Endodermal cell (in vitro differentiated cells): ENCODE measurements around the gene PPM1L. TPM values are rescaled to one million over a fixed set of nuclear protein-coding genes. Genes with fewer than 3 reads are reported as not detected.

Source experiments
- DNase-seq: peaks from one replicate; pipeline ENCODE4 v3.0.0-alpha.2; 2017
- H3K27ac ChIP-seq: 2 replicates; pipeline ENCODE4 v1.5.1; 2013; ENCODE audit warnings: mild to moderate bottlenecking, low read depth, low read length, moderate library complexity
- H3K27me3 ChIP-seq: 2 replicates; pipeline ENCODE4 v1.6.1; 2013; ENCODE audit warnings: mild to moderate bottlenecking, low read length, moderate library complexity; ENCODE audit not compliant: insufficient read depth, control insufficient read depth, poor library complexity, severe bottlenecking
- H3K36me3 ChIP-seq: 2 replicates; pipeline ENCODE4 v1.7.0; 2013; ENCODE audit warnings: mild to moderate bottlenecking, low read length, moderate library complexity; ENCODE audit not compliant: control insufficient read depth, insufficient read depth
- H3K4me1 ChIP-seq: one replicate; pipeline ENCODE4 v1.7.0; 2013; ENCODE audit warnings: low read length; ENCODE audit not compliant: control insufficient read depth, insufficient read depth
- H3K4me3 ChIP-seq: 2 replicates; pipeline ENCODE4 v1.5.1; 2013; ENCODE audit warnings: mild to moderate bottlenecking, low read length, moderate library complexity
- H3K9ac ChIP-seq: 2 replicates; pipeline ENCODE4 v1.6.1; 2013; ENCODE audit warnings: mild to moderate bottlenecking, low read length, moderate library complexity; ENCODE audit not compliant: poor library complexity, severe bottlenecking; ENCODE audit errors: extremely low read depth
- H3K9me3 ChIP-seq: 2 replicates; pipeline ENCODE4 v1.6.1; 2013; ENCODE audit warnings: mild to moderate bottlenecking, low read length, moderate library complexity; ENCODE audit not compliant: control insufficient read depth
- H3K27ac Mint-ChIP-seq: 2 replicates; pipeline ENCODE4 v1.8.0; 2020; ENCODE audit warnings: mixed read lengths
- H3K27me3 Mint-ChIP-seq: 2 replicates; pipeline ENCODE4 v1.8.0; 2021; ENCODE audit warnings: mild to moderate bottlenecking, mixed read lengths; ENCODE audit not compliant: insufficient read depth
- H3K36me3 Mint-ChIP-seq: 2 replicates; pipeline ENCODE4 v1.8.0; 2020; ENCODE audit warnings: low read depth, mixed read lengths
- H3K4me1 Mint-ChIP-seq: 2 replicates; pipeline ENCODE4 v1.8.0; 2020; ENCODE audit warnings: mixed read lengths
- H3K4me3 Mint-ChIP-seq: 2 replicates; pipeline ENCODE4 v1.8.0; 2020; ENCODE audit warnings: mild to moderate bottlenecking, moderate library complexity, mixed read lengths
- H3K9me3 Mint-ChIP-seq: 2 replicates; pipeline ENCODE4 v1.8.0; 2020; ENCODE audit warnings: mild to moderate bottlenecking, mixed read lengths
- WGBS, 2 experiments: methylation state at CpG; one replicate each; pipeline versions ENCODE4 v1.1.5 to v1.1.7; 2013; ENCODE audit warnings: missing lambda C conversion rate in 2 of 2, mixed read lengths in 1 of 2; ENCODE audit not compliant: insufficient coverage in 1 of 2, insufficient read length in 1 of 2; 5-methylcytosine and 5-hydroxymethylcytosine counted together
- total RNA-seq, 2 donors: library from RNA; stranded (reverse); fragmentation: NEBNext Ultra II Directional in 1 of 2; extraction: Animal tissue kit (Norgen Biotek cat#: 25700) in 1 of 2; gene quantifications; 2 replicates in 1 of 2; 3 replicates in 1 of 2; pipeline ENCODE4 v1.2.1, GENCODE V29; 2021
- TF ChIP-seq, protein P1 (sequence below): fragments of 200-600 bp; sonication (generic); conservative IDR thresholded peaks from 2 replicates; pipeline ENCODE4 v1.5.0; 2021; ENCODE audit warnings: antibody characterized with exemption, mild to moderate bottlenecking

The PPM1L gene
- total RNA-seq, 2 donors from 2014 or later: 1.6 to 3.3 TPM

- H3K27ac Mint-ChIP-seq: no peak overlapping the region
- H3K9me3 ChIP-seq: no peaks in the 10 kb centered on the region
- no peaks in the 10 kb centered on the region for H3K36me3 Mint-ChIP-seq
- no peaks in the 10 kb centered on the region for H3K36me3 ChIP-seq
- TF ChIP-seq, protein P1, sequence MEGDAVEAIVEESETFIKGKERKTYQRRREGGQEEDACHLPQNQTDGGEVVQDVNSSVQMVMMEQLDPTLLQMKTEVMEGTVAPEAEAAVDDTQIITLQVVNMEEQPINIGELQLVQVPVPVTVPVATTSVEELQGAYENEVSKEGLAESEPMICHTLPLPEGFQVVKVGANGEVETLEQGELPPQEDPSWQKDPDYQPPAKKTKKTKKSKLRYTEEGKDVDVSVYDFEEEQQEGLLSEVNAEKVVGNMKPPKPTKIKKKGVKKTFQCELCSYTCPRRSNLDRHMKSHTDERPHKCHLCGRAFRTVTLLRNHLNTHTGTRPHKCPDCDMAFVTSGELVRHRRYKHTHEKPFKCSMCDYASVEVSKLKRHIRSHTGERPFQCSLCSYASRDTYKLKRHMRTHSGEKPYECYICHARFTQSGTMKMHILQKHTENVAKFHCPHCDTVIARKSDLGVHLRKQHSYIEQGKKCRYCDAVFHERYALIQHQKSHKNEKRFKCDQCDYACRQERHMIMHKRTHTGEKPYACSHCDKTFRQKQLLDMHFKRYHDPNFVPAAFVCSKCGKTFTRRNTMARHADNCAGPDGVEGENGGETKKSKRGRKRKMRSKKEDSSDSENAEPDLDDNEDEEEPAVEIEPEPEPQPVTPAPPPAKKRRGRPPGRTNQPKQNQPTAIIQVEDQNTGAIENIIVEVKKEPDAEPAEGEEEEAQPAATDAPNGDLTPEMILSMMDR: no peak
- H3K4me3 ChIP-seq: no peak overlapping the region
- H3K4me3 Mint-ChIP-seq: no peak overlapping the region
- H3K27me3 ChIP-seq: peaks cover 31% of the 10 kb centered on the region
- peaks cover 5% of the 10 kb centered on the region for H3K27me3 Mint-ChIP-seq
- peaks cover 5% of the 10 kb centered on the region for H3K4me1 ChIP-seq
- H3K9ac ChIP-seq: no peak overlapping the region
- no peaks in the 10 kb centered on the region for H3K9me3 Mint-ChIP-seq
- no peak for DNase-seq
- no peak overlapping the region for H3K27ac ChIP-seq
- 26% methylated on average over 1 of the region's 1 CpG; no CpG with 5 or more reads in 1 of the 2 experiments for WGBS, 2 experiments
- H3K4me1 Mint-ChIP-seq: peaks cover 9% of the 10 kb centered on the region
Measured at GRCh38 chr3:160804762-160805161, 48.7 kb downstream of the PPM1L start.

DNA sequence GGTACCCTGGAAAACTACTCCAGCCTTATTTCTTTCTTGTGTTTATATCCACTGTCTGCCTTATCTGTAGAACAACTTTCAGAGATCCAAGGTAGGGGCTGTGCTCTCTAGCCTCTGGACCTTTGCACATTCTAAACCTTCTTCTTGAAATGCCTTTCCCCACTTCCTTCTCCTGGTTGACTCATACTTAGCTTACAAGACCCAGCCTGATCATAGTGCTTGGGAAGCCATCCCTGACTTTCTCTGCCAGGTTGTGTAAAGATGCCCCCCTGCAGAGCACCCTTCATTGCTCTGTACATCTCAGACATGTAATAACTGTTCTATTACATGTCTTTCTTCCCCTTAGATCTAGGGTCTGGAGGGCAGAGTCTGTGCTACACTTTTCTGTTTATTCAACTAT, 50.1 kb downstream of the PPM1L start:
- H3K36me3 ChIP-seq: no peaks in the 10 kb centered on the region
- no peak overlapping the region for H3K27ac ChIP-seq
- Mint-ChIP-seq H3K27me3 (peaks cover 5% of the 10 kb centered on the region), H3K36me3 (no peaks in the 10 kb centered on the region), H3K4me1 (peaks cover 9% of the 10 kb centered on the region), H3K4me3 (no peak overlapping the region), H3K27ac (no peak overlapping the region), H3K9me3 (no peaks in the 10 kb centered on the region)
- H3K9ac ChIP-seq: no peak overlapping the region
- peaks cover 5% of the 10 kb centered on the region for H3K4me1 ChIP-seq
- no peaks in the 10 kb centered on the region for H3K9me3 ChIP-seq
- TF ChIP-seq, protein P1: no peak
- DNase-seq: no peak
- H3K27me3 ChIP-seq: peaks cover 21% of the 10 kb centered on the region
- H3K4me3 ChIP-seq: no peak overlapping the region

DNA sequence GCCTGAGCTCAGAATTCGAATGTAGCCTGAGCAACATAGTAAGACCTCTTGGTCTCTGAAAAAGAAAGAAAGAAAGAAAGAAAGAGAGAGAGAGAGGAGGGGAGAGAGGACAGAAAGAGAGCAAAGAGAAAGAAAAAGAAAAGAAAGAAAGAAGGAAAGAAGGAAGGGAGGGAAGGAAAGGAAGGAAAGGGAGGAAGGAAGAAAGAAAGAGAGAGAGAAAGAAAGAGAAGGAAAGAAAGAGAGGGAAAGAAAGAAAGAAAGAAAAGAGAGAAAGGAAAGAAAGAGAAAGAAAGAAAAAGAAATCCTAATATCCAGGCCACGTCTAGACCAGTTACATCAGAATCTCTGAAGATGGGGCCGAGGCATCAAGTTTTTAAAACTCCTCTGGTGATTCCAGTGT, 50.7 kb downstream of the PPM1L start:
- 90 to 94% methylated on average over 2 to 3 of the region's 3 CpGs for WGBS, 2 experiments
- TF ChIP-seq, protein P1: no peak

More for the DNA sequence above, 50.7 kb downstream of the PPM1L start:
- Histone ChIP-seq H3K4me1 (peaks cover 5% of the 10 kb centered on the region), H3K36me3 (no peaks in the 10 kb centered on the region), H3K9me3 (no peaks in the 10 kb centered on the region), H3K27ac (no peak overlapping the region), H3K27me3 (peaks cover 16% of the 10 kb centered on the region), H3K9ac (no peak overlapping the region), H3K4me3 (no peak overlapping the region)
- Mint-ChIP-seq H3K36me3 (no peaks in the 10 kb centered on the region), H3K4me1 (peaks cover 9% of the 10 kb centered on the region), H3K27me3 (peaks cover 5% of the 10 kb centered on the region), H3K4me3 (no peak overlapping the region), H3K9me3 (no peaks in the 10 kb centered on the region), H3K27ac (no peak overlapping the region)
- no peak for DNase-seq
